ENCODE measurements around the gene ARHGAP24. TPM values are rescaled to one million over a fixed set of nuclear protein-coding genes. Genes with fewer than 3 reads are reported as not detected.
"Not testable (repeated sequence)": the region's sequence is repeated elsewhere in the genome, so short reads cannot be mapped to it uniquely, and the experiment has no call there.

ARHGAP24 gene
- total and polyA plus RNA-seq, 10 of the 15 experiments (the other 5 are each of a cell fraction or from before 2014, with no cell fraction given): 0.10 to 4.2 (median 0.52) TPM

DNA sequence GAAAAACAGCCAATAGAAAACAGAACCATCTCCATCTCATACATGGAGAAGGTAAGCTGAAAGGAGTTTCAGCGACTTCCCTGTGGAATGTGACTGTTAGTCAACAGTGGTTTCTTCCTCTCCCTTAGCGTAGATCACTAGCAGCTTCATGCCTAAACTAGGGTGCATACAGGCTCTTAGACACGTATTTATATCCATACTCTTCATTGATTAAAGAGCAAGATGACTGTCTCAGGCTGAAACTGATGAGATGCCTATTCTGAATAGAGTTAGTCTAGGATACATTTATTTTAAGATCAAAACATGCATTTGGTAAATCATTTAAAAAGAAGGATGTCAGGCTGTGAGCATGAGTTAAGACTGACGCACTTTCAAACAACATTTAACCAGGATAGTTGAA is 423.3 kb downstream of the ARHGAP24 start (continued):
- no peak for TF ChIP-seq RBBP5 (conservative IDR thresholded peaks at IDR 0.05)
- no peak for TF ChIP-seq NFIC (IDR thresholded peaks at IDR 0.05; ENCODE audit: low read depth, low read length)
- TF ChIP-seq CREB1 (IDR thresholded peaks at IDR 0.05; ENCODE audit: low read depth): no peak
- TF ChIP-seq HDAC2 (IDR thresholded peaks at IDR 0.05): no peak
- TF ChIP-seq MLLT1 (IDR thresholded peaks at IDR 0.05): no peak
- TF ChIP-seq SRF (IDR thresholded peaks at IDR 0.05; ENCODE audit: low read depth in 2 of 2, low read length in 2 of 2): no peak

- Histone ChIP-seq H3K27me3 (replicated peaks in 1 of 2; ENCODE audit: control insufficient read depth in 2 of 2, insufficient read depth in 2 of 2, low read length in 1 of 2) (no peaks in the 10 kb centered on the region), H3K79me2 (ENCODE audit: control insufficient read depth, insufficient read depth, low read length) (no peaks in the 10 kb centered on the region), H3K27ac (ENCODE audit: control insufficient read depth, insufficient read depth) (no peak overlapping the region), H3K4me3 (no peak overlapping the region), H3K4me1 (ENCODE audit: control insufficient read depth, insufficient read depth, low read length) (no peaks in the 10 kb centered on the region), H3K9me3 (replicated peaks; ENCODE audit: control insufficient read depth, insufficient read depth, low read length) (no peaks in the 10 kb centered on the region), H2AFZ (ENCODE audit: control insufficient read depth, low read depth, low read length) (no peak overlapping the region), H3K4me2 (ENCODE audit: control insufficient read depth, insufficient read depth) (no peak overlapping the region), H3K36me3 (ENCODE audit: control insufficient read depth in 2 of 2, insufficient read depth in 2 of 2, low read length in 1 of 2) (no peaks in the 10 kb centered on the region), H3K9ac (ENCODE audit: control insufficient read depth, insufficient read depth, low read length) (no peak overlapping the region), H4K20me1 (ENCODE audit: control insufficient read depth, insufficient read depth) (no peaks in the 10 kb centered on the region)
- FAIRE-seq (no peak), DNase-seq (ENCODE audit: low read depth, low spot score) (no peak), ATAC-seq (no peak)
- CTCF ChIA-PET: no interaction called here
- intact Hi-C loops (cut with micrococcal nuclease; ENCODE audit: unreplicated experiment): no loop called here
- in situ Hi-C loops (cut with MboI): no loop called here
- POLR2A ChIA-PET: no interaction called here
- RAD21 ChIA-PET (ENCODE audit: unreplicated experiment): no interaction called here
- TF ChIP-seq PML (IDR thresholded peaks at IDR 0.05; ENCODE audit: low read length) (no peak), YY1 (IDR thresholded peaks at IDR 0.05; ENCODE audit: low read depth, low read length) (no peak), NFYB (IDR thresholded peaks at IDR 0.05; ENCODE audit: insufficient read depth, low read depth, low read length) (no peak), EED (IDR thresholded peaks at IDR 0.05; ENCODE audit: low read depth) (no peak), USF2 (IDR thresholded peaks at IDR 0.05; ENCODE audit: borderline replicate concordance, low read depth, low read length) (no peak)
- TF ChIP-seq, protein P1, sequence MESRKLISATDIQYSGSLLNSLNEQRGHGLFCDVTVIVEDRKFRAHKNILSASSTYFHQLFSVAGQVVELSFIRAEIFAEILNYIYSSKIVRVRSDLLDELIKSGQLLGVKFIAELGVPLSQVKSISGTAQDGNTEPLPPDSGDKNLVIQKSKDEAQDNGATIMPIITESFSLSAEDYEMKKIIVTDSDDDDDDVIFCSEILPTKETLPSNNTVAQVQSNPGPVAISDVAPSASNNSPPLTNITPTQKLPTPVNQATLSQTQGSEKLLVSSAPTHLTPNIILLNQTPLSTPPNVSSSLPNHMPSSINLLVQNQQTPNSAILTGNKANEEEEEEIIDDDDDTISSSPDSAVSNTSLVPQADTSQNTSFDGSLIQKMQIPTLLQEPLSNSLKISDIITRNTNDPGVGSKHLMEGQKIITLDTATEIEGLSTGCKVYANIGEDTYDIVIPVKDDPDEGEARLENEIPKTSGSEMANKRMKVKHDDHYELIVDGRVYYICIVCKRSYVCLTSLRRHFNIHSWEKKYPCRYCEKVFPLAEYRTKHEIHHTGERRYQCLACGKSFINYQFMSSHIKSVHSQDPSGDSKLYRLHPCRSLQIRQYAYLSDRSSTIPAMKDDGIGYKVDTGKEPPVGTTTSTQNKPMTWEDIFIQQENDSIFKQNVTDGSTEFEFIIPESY (IDR thresholded peaks at IDR 0.05): no peak
- no TSS peak for BruUV-seq (replicated peaks)
- SMC1A ChIA-PET (ENCODE audit: uncharacterized antibody, unreplicated experiment): no interaction called here
Observed at GRCh38 chr4:85901500-85901899, 426.6 kb downstream of the ARHGAP24 start.

- SMC1A ChIA-PET (ENCODE audit: uncharacterized antibody, unreplicated experiment); H3K4me3 ChIP-seq; H3K79me2 ChIP-seq (ENCODE audit: control insufficient read depth, insufficient read depth, low read length); CTCF ChIA-PET; H3K27ac ChIP-seq (ENCODE audit: control insufficient read depth, insufficient read depth); H3K36me3 ChIP-seq (ENCODE audit: control insufficient read depth in 2 of 2, insufficient read depth in 2 of 2, low read length in 1 of 2); ATAC-seq; H3K4me2 ChIP-seq (ENCODE audit: control insufficient read depth, insufficient read depth); RAD21 ChIA-PET (ENCODE audit: unreplicated experiment); H4K20me1 ChIP-seq (ENCODE audit: control insufficient read depth, insufficient read depth); H3K9ac ChIP-seq (ENCODE audit: control insufficient read depth, insufficient read depth, low read length); in situ Hi-C loops (cut with MboI); H3K27me3 ChIP-seq (replicated peaks in 1 of 2; ENCODE audit: control insufficient read depth in 2 of 2, insufficient read depth in 2 of 2, low read length in 1 of 2); H3K4me1 ChIP-seq (ENCODE audit: control insufficient read depth, insufficient read depth, low read length); FAIRE-seq; BruUV-seq (replicated peaks); intact Hi-C loops (cut with micrococcal nuclease; ENCODE audit: unreplicated experiment); H2AFZ ChIP-seq (ENCODE audit: control insufficient read depth, low read depth, low read length); DNase-seq (ENCODE audit: low read depth, low spot score); H3K9me3 ChIP-seq (replicated peaks; ENCODE audit: control insufficient read depth, insufficient read depth, low read length): not testable (repeated sequence)
- POLR2A ChIA-PET: interaction anchor here (0.6 kb wide), 1 partner anchor 75 kb away, joined by 3 read pairs; no protein-coding TSS in a partner anchor
- WGBS (ENCODE audit: insufficient coverage, insufficient replicate concordance, low lambda C conversion rate, missing lambda C conversion rate): 66% methylated on average over 11 of the region's 11 CpGs
Observed at GRCh38 chr4:85902647-85903046, 427.7 kb downstream of the ARHGAP24 start.
